HepG2 (cell line): Measurements from ENCODE around the gene KCNH6. TPM values are rescaled to one million over a fixed set of nuclear protein-coding genes. Genes with fewer than 3 reads are reported as not detected.
A peak's percentile ranks its signal among the peaks of the same experiment; 100 is the strongest.

Experiments used
- HMGA1 ChIP-seq: sonication (generic); formaldehyde crosslinking; conservative IDR thresholded peaks from 2 replicates; pipeline ENCODE4 v1.4.0; 2020; ENCODE audit warnings: missing genetic modification reagents
- KAT7 ChIP-seq: IDR thresholded peaks from 2 replicates; pipeline ENCODE4 v1.6.1; 2018; ENCODE audit warnings: borderline replicate concordance, missing compliant biosample characterization
- LCORL ChIP-seq, 2 experiments: fragments of 450-650 bp in 1 of 2; sonication (generic) in 1 of 2; formaldehyde crosslinking in 1 of 2; IDR thresholded peaks; 2 replicates each; pipeline versions ENCODE4 v1.5.0 to v1.6.1; 2017 to 2020; ENCODE audit warnings: antibody characterized with exemption in 1 of 2, missing genetic modification reagents in 1 of 2
- NKX3-1 ChIP-seq: sonication (generic); formaldehyde crosslinking; IDR thresholded peaks from 2 replicates; pipeline ENCODE4 v1.5.0; 2020; ENCODE audit warnings: missing genetic modification reagents
- RAD21 ChIP-seq: fragments of 450-650 bp; formaldehyde crosslinking; IDR thresholded peaks from 2 replicates; pipeline ENCODE4 v1.5.0; 2020; ENCODE audit warnings: mild to moderate bottlenecking
- SYNCRIP ChIP-seq: fragments of 200-400 bp; formaldehyde crosslinking; IDR thresholded peaks from 2 replicates; pipeline ENCODE4 v1.6.1; 2018; ENCODE audit warnings: mild to moderate bottlenecking, low read depth, low read length; ENCODE audit not compliant: insufficient read depth
- TEAD2 ChIP-seq: sonication (generic); formaldehyde crosslinking; IDR thresholded peaks from 2 replicates; pipeline ENCODE4 v1.9.0; 2021; ENCODE audit warnings: missing genetic modification reagents
- THAP7 ChIP-seq: sonication (generic); formaldehyde crosslinking; IDR thresholded peaks from 2 replicates; pipeline ENCODE4 v1.8.1; 2023; ENCODE audit warnings: mild to moderate bottlenecking, missing genetic modification reagents
- U2AF2 ChIP-seq: fragments of 200-400 bp; formaldehyde crosslinking; IDR thresholded peaks from 2 replicates; pipeline ENCODE4 v1.6.1; 2017; ENCODE audit warnings: low read depth, mild to moderate bottlenecking, low read length
- ZFP41 ChIP-seq: sonication (generic); formaldehyde crosslinking; IDR thresholded peaks from 2 replicates; pipeline ENCODE4 v1.4.0; 2020; ENCODE audit warnings: mild to moderate bottlenecking, missing genetic modification reagents, borderline replicate concordance
- ZNF12 ChIP-seq: sonication (generic); formaldehyde crosslinking; IDR thresholded peaks from 2 replicates; pipeline ENCODE4 v1.5.0; 2020; ENCODE audit warnings: missing genetic modification reagents
- ZNF296 ChIP-seq: sonication (generic); formaldehyde crosslinking; conservative IDR thresholded peaks from 2 replicates; pipeline ENCODE4 v1.5.0; 2020; ENCODE audit warnings: mild to moderate bottlenecking, missing genetic modification reagents
- ZNF367 ChIP-seq: sonication (generic); formaldehyde crosslinking; IDR thresholded peaks from 2 replicates; pipeline ENCODE4 v1.4.0; 2020; ENCODE audit warnings: missing genetic modification reagents, borderline replicate concordance
- ZNF501 ChIP-seq: sonication (generic); formaldehyde crosslinking; IDR thresholded peaks from 2 replicates; pipeline ENCODE4 v1.5.1; 2020; ENCODE audit warnings: mild to moderate bottlenecking, moderate library complexity, missing genetic modification reagents
- ZNF550 ChIP-seq: sonication (generic); formaldehyde crosslinking; IDR thresholded peaks from 2 replicates; pipeline ENCODE4 v1.4.0; 2020; ENCODE audit warnings: mild to moderate bottlenecking, missing genetic modification reagents, borderline replicate concordance
- polyA plus RNA-seq, 8 experiments: library from polyadenylated mRNA; depleted of rRNA in 3 of 8; stranded (reverse) in 7 of 8; unstranded in 1 of 8; fragments of >200 nt; fragmentation: Illumina TruSeq in 4 of 8; extraction: Trizol in 4 of 8; gene quantifications; 2 replicates each; pipeline versions ENCODE4 v1.2.1 to v1.2.3, GENCODE V29; 2011 to 2016; ENCODE audit warnings: low read depth in 4 of 8, missing spikeins in 1 of 8, mixed read lengths in 1 of 8; ENCODE audit not compliant: insufficient read depth in 1 of 8
- total RNA-seq, 5 experiments: library from RNA; depleted of rRNA; stranded (reverse); fragments of >200 nt; fragmentation: Illumina TruSeq; extraction: Trizol; gene quantifications; 2 replicates each; pipeline ENCODE4 v1.2.3, GENCODE V29; 2016; ENCODE audit warnings: low read depth in 1 of 5
- TF ChIP-seq, protein P1 (sequence below): sonication (generic); formaldehyde crosslinking; IDR thresholded peaks from 2 replicates; pipeline ENCODE4 v1.5.0; 2020; ENCODE audit warnings: mild to moderate bottlenecking, missing genetic modification reagents
- TF ChIP-seq, protein P2 (sequence below): sonication (generic); formaldehyde crosslinking; IDR thresholded peaks from 2 replicates; pipeline ENCODE4 v1.8.0; 2022; ENCODE audit warnings: mild to moderate bottlenecking, missing genetic modification reagents, moderate library complexity
- TF ChIP-seq, protein P3 (sequence below): sonication (generic); formaldehyde crosslinking; IDR thresholded peaks from 2 replicates; pipeline ENCODE4 v1.4.0; 2020; ENCODE audit warnings: mild to moderate bottlenecking, low read depth, missing genetic modification reagents
- TF ChIP-seq, protein P4 (sequence below): sonication (generic); formaldehyde crosslinking; IDR thresholded peaks from 2 replicates; pipeline ENCODE4 v1.8.0; 2022; ENCODE audit warnings: missing genetic modification reagents, mild to moderate bottlenecking, inconsistent platforms, borderline replicate concordance
- TF ChIP-seq, protein P5 (sequence below): IDR thresholded peaks from 2 replicates; pipeline ENCODE4 v1.6.1; 2018; ENCODE audit warnings: missing genetic modification reagents

Gene KCNH6
- total and polyA plus RNA-seq, 2 of the 13 experiments (the other 11 are each of a cell fraction or from before 2014, with no cell fraction given): 0.05 to 0.18 TPM

DNA sequence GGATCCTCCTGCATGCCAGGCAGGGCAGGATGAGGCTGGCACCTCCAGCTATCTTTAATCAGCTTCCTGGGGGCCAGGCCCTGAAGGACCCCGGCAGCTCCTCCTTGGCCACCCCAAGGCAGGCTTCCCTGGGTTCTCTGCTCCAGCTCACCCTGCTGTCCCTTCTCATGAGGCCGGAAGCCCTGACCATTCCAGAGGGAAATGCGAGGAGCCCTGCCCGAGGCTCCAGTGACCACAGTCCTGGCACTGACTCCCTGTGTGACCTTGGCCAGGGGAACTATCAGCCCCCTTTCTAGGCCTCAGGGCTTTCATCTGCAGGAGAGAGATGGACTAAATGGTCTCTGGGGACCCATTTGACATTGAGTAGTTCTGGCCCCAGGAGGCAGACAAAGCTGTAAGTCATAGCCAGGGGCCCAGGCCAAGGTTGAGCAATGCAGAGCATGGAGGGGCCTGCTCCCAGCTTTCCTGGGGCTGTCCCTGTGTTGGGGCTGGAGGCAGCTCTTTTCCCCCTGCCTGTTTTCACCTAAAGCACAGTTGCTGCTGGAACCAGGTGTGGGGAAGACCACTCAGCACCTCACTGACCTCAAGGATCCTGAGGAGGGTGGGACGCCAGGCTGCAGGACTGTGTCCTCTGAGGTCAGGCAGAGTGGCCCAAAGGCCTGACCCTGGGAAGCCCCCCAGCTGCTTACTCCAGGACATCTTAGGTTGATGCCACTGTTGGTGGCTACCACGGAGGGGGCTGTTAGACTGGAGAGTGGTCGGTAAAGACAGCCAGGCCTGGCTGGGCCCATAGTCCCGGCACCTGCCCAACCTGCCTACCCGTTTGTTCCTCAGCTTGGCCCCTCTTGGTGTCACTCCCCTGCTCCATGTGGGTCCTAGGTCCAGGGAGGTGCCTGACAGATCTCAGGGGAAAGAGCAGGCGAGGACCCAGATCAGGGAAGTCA is 8.1 kb downstream of the KCNH6 start (continued):
- TF ChIP-seq ZNF296 (CRISPR knock-in tag): peak; percentile 83; the same call in 1 of the 2 replicates
- peak; percentile 45; the same call in 1 of the 2 replicates for TF ChIP-seq ZNF12 (CRISPR knock-in tag)
- peak; percentile 71; the same call in 1 of the 2 replicates for TF ChIP-seq KAT7 (CRISPR knock-in tag)
- TF ChIP-seq, protein P1, sequence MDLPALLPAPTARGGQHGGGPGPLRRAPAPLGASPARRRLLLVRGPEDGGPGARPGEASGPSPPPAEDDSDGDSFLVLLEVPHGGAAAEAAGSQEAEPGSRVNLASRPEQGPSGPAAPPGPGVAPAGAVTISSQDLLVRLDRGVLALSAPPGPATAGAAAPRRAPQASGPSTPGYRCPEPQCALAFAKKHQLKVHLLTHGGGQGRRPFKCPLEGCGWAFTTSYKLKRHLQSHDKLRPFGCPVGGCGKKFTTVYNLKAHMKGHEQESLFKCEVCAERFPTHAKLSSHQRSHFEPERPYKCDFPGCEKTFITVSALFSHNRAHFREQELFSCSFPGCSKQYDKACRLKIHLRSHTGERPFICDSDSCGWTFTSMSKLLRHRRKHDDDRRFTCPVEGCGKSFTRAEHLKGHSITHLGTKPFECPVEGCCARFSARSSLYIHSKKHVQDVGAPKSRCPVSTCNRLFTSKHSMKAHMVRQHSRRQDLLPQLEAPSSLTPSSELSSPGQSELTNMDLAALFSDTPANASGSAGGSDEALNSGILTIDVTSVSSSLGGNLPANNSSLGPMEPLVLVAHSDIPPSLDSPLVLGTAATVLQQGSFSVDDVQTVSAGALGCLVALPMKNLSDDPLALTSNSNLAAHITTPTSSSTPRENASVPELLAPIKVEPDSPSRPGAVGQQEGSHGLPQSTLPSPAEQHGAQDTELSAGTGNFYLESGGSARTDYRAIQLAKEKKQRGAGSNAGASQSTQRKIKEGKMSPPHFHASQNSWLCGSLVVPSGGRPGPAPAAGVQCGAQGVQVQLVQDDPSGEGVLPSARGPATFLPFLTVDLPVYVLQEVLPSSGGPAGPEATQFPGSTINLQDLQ: no peak
- TF ChIP-seq, protein P2, sequence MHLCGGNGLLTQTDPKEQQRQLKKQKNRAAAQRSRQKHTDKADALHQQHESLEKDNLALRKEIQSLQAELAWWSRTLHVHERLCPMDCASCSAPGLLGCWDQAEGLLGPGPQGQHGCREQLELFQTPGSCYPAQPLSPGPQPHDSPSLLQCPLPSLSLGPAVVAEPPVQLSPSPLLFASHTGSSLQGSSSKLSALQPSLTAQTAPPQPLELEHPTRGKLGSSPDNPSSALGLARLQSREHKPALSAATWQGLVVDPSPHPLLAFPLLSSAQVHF (CRISPR knock-in tag): no peak
- TF ChIP-seq, protein P3, sequence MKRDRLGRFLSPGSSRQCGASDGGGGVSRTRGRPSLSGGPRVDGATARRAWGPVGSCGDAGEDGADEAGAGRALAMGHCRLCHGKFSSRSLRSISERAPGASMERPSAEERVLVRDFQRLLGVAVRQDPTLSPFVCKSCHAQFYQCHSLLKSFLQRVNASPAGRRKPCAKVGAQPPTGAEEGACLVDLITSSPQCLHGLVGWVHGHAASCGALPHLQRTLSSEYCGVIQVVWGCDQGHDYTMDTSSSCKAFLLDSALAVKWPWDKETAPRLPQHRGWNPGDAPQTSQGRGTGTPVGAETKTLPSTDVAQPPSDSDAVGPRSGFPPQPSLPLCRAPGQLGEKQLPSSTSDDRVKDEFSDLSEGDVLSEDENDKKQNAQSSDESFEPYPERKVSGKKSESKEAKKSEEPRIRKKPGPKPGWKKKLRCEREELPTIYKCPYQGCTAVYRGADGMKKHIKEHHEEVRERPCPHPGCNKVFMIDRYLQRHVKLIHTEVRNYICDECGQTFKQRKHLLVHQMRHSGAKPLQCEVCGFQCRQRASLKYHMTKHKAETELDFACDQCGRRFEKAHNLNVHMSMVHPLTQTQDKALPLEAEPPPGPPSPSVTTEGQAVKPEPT (CRISPR knock-in tag): peak; percentile 88; the same call in 1 of the 2 replicates
- TF ChIP-seq ZNF367: no peak
- no peak for TF ChIP-seq NKX3-1
- TF ChIP-seq, protein P4, sequence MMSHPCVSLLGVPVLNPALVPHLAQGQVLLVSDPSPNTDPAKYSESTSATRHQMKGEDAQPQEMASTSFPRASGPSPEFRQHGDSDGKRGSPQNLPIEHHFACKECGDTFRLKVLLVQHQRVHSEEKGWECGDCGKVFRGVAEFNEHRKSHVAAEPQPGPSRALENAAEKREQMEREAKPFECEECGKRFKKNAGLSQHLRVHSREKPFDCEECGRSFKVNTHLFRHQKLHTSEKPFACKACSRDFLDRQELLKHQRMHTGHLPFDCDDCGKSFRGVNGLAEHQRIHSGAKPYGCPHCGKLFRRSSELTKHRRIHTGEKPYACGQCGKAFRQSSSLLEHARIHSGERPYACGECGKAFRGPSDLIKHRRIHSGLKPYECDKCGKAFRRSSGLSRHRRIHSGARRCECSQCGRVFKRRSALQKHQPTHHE (CRISPR knock-in tag): no peak
- TF ChIP-seq RAD21: no peak; the same call in 1 of the 2 replicates
- no peak for TF ChIP-seq ZNF550 (CRISPR knock-in tag)
- no peak for TF ChIP-seq U2AF2
- TF ChIP-seq TEAD2 (CRISPR knock-in tag): no peak
- no peak for TF ChIP-seq SYNCRIP
- TF ChIP-seq LCORL (IDR thresholded peaks at IDR 0.05): no peak
- peak; percentile 99 for TF ChIP-seq LCORL (CRISPR knock-in tag; IDR thresholded peaks at IDR 0.05)
- TF ChIP-seq ZNF501 (CRISPR knock-in tag): peak; percentile 91
- TF ChIP-seq THAP7 (CRISPR knock-in tag): no peak
- TF ChIP-seq HMGA1 (CRISPR knock-in tag): no peak
- no peak for TF ChIP-seq ZFP41
- TF ChIP-seq, protein P5, sequence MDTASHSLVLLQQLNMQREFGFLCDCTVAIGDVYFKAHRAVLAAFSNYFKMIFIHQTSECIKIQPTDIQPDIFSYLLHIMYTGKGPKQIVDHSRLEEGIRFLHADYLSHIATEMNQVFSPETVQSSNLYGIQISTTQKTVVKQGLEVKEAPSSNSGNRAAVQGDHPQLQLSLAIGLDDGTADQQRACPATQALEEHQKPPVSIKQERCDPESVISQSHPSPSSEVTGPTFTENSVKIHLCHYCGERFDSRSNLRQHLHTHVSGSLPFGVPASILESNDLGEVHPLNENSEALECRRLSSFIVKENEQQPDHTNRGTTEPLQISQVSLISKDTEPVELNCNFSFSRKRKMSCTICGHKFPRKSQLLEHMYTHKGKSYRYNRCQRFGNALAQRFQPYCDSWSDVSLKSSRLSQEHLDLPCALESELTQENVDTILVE (CRISPR knock-in tag): peak; percentile 82
